BLaER1 (cell line): Measurements from ENCODE around the gene NFKBIB.

Experiments
- H3K27ac ChIP-seq: shearing (Covaris generic); formaldehyde crosslinking; 2 replicates; pipeline ENCODE4 v1.8.1; 2022
- H3K27me3 ChIP-seq: shearing (Covaris generic); formaldehyde crosslinking; 2 replicates; pipeline ENCODE4 v1.8.1; 2022
- H3K36me3 ChIP-seq: shearing (Covaris generic); formaldehyde crosslinking; 2 replicates; pipeline ENCODE4 v1.8.1; 2022
- H3K4me1 ChIP-seq: shearing (Covaris generic); formaldehyde crosslinking; 2 replicates; pipeline ENCODE4 v1.8.1; 2022
- H3K4me2 ChIP-seq: shearing (Covaris generic); formaldehyde crosslinking; 2 replicates; pipeline ENCODE4 v1.8.1; 2022
- H3K4me3 ChIP-seq: shearing (Covaris generic); formaldehyde crosslinking; 2 replicates; pipeline ENCODE4 v1.8.1; 2022
- H3K9ac ChIP-seq: shearing (Covaris generic); formaldehyde crosslinking; 2 replicates; pipeline ENCODE4 v1.8.1; 2022
- H3K9me3 ChIP-seq: shearing (Covaris generic); formaldehyde crosslinking; 2 replicates; pipeline ENCODE4 v1.8.1; 2022
- H4K20me1 ChIP-seq: shearing (Covaris generic); formaldehyde crosslinking; 2 replicates; pipeline ENCODE4 v1.8.1; 2022
- Cebpa-rat ChIP-seq: shearing (Covaris generic); IDR thresholded peaks from 2 replicates; pipeline ENCODE4 v1.8.1; 2022

The NFKBIB gene

DNA sequence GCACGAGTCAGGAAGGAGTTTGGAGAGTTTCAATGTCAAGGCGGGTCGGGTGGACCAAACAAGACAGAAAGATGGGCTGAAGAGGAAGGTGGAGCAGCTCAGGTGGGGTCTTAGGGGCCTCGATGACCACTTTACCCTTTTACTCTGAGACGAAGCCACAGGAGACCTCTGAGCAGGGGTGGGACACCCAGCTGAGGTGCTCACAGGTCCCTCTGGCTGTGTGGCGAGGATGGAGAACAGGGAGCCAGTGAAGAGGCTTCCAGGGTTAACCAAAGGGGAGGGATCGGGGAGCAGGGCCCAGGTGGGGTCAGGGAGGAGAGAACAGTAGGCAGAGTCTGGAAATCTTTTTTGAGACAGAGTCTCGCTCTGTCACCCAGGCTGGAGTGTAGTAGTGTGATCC is 14.2 kb downstream of the NFKBIB start:
- H3K9me3 ChIP-seq = no peaks in the 10 kb centered on the region
- peaks cover 11% of the 10 kb centered on the region; the same call in 1 of the 2 replicates for H3K4me1 ChIP-seq
- no peaks in the 10 kb centered on the region for H4K20me1 ChIP-seq
- H3K27me3 ChIP-seq = no peaks in the 10 kb centered on the region
- no peak overlapping the region for H3K4me2 ChIP-seq
- peaks cover 23% of the 10 kb centered on the region for H3K36me3 ChIP-seq
- H3K4me3 ChIP-seq = no peak overlapping the region
- H3K9ac ChIP-seq = no peak overlapping the region
- TF ChIP-seq Cebpa-rat = no peak
- H3K27ac ChIP-seq = no peak overlapping the region

DNA sequence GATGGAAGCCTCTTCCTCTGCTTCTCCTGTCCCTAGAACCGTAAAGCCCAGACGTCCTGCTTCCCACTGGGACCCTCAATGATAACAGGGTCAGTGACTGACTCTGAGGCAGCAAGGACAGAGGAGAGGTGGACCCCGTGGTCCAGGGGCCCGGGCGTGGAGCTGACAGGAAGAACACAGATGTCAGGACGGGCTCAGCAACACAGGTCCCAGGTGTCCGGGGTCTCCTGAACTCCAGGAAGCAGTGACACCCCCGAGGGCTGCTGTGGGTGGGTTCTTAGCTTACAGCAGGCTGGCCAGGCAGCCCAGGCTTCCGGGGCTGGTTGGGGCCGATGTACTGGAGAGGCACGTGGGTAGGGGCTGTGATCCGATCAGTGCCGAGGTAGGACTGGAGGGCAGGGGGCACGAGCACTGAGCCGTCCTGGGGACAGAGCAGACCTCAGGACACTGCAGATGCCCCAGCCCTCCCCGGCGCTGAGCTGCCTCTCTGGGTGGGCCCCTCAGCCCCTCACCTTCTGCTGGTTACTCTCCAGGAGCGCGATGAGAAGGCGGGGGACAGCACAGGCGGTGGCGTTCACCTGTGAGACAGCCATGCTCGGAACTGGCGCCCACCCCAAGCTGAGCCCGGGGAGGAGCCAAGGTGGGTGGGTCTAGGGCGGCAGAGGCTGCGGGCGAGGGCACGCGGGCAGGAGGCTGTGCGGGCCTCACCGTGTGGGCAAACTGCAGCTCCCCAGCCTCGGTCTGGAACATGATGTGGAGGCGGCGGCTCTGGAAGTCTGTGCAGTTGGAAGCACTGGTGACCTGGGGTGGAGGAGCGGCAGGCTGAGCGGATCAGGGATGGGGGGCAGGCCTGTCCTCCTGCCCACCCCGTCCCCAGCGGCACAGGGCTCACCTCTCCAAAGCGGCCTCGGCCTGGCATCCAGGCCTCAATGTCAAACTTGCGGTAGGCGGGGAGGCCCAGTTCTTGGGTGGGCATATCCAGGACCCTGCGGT is 15.9 kb downstream of the NFKBIB start:
- no peak overlapping the region for H3K9ac ChIP-seq
- no peak overlapping the region for H3K4me2 ChIP-seq
- no peaks in the 10 kb centered on the region for H3K27me3 ChIP-seq
- H3K9me3 ChIP-seq = no peaks in the 10 kb centered on the region
- H3K4me3 ChIP-seq = no peak overlapping the region
- no peak for TF ChIP-seq Cebpa-rat
- peaks cover 11% of the 10 kb centered on the region; the same call in 1 of the 2 replicates for H3K4me1 ChIP-seq
- no peaks in the 10 kb centered on the region for H4K20me1 ChIP-seq
- H3K27ac ChIP-seq = peak overlapping the region; percentile 9; the same call in 1 of the 2 replicates
- H3K36me3 ChIP-seq = peaks cover 20% of the 10 kb centered on the region; the same call in 1 of the 2 replicates

DNA sequence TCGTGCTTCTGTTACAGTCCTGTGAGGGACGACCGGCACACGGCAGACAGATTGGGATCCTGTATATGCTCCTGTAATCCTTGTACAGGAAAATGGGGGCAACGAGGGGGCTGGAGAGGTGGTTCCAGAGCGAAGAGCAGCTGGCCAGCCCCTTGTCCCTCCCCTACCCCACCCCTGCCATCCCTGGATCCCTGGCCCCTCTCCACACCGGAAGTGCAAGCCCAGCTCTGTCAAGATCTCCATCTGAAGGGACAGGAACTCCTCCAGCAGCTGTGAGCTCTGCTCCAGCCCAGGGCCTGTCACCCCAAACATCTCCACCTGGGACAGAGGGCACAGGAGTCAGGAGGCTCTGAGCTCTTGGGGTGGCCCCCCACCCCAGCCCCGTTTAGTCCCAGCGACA is 17.7 kb downstream of the NFKBIB start:
- Histone ChIP-seq H3K27me3 (no peaks in the 10 kb centered on the region), H3K27ac (no peak overlapping the region), H3K36me3 (peaks cover 34% of the 10 kb centered on the region), H3K4me1 (peaks cover 10% of the 10 kb centered on the region; the same call in 1 of the 2 replicates), H3K9ac (0 out of 2 replicates have a peak overlapping the region, but pooled peaks have one; percentile 2), H4K20me1 (no peaks in the 10 kb centered on the region), H3K4me2 (no peak overlapping the region), H3K9me3 (no peaks in the 10 kb centered on the region), H3K4me3 (no peak overlapping the region)
- no peak for TF ChIP-seq Cebpa-rat

DNA sequence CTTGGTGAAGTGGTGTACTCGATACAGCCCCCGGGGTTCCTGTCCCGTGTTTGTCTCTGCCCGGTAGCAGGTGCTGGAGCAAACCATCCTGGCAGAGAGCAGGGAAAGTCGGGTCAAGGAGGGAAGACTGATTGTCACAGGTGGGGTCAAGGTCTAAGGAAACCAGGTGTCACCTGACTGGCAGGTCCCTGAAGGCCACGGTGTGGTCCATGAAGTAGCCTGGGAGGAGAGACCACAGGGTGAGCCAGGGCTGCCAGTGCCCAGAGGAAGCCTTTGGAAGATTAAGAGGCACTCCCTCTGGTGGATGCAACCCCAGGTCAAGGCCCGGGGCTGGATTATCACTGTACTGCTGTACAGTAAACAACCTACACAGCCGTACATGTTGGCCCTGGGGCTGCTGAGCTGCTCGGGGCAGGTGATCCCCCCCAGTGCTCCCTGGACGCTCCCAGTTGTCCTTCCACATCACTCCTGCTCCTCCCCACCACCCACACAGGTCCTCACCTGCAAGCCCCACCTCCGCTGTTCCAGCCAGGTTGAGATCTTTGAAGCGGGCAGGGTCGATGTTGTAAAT is 18.2 kb downstream of the NFKBIB start:
- Histone ChIP-seq H3K9me3 (no peaks in the 10 kb centered on the region), H3K36me3 (peaks cover 37% of the 10 kb centered on the region), H3K4me3 (no peak overlapping the region), H3K9ac (0 out of 2 replicates have a peak overlapping the region, but pooled peaks have one; percentile 2), H3K4me1 (peaks cover 5% of the 10 kb centered on the region; the same call in 1 of the 2 replicates), H3K27ac (no peak overlapping the region), H3K27me3 (no peaks in the 10 kb centered on the region), H3K4me2 (no peak overlapping the region), H4K20me1 (no peaks in the 10 kb centered on the region)
- no peak for TF ChIP-seq Cebpa-rat

DNA sequence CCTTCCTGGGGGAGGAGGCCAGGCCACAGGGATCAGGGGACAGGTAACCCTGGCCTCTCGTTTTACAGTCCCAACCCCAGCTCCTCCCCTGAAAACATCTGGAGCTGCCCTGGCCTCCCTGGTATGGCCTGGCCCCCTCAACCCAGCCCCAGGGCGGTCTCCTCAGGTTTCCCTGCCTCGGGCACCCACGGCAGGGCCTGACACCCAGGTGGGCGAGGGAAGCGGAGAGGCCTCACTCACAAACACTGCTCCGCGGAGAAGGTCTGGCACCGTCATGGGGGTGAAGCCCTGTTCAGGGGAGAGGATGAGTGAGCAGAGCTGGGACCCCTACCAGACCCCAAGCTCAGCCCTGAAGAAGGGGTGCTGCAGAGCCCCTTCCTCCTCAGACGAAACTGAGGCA is 18.8 kb downstream of the NFKBIB start:
- Histone ChIP-seq H3K36me3 (peaks cover 39% of the 10 kb centered on the region), H3K27ac (no peak overlapping the region), H3K9me3 (no peaks in the 10 kb centered on the region), H4K20me1 (no peaks in the 10 kb centered on the region), H3K27me3 (no peaks in the 10 kb centered on the region), H3K4me3 (no peak overlapping the region), H3K4me2 (no peak overlapping the region), H3K4me1 (no peaks in the 10 kb centered on the region), H3K9ac (no peak overlapping the region)
- TF ChIP-seq Cebpa-rat = no peak

DNA sequence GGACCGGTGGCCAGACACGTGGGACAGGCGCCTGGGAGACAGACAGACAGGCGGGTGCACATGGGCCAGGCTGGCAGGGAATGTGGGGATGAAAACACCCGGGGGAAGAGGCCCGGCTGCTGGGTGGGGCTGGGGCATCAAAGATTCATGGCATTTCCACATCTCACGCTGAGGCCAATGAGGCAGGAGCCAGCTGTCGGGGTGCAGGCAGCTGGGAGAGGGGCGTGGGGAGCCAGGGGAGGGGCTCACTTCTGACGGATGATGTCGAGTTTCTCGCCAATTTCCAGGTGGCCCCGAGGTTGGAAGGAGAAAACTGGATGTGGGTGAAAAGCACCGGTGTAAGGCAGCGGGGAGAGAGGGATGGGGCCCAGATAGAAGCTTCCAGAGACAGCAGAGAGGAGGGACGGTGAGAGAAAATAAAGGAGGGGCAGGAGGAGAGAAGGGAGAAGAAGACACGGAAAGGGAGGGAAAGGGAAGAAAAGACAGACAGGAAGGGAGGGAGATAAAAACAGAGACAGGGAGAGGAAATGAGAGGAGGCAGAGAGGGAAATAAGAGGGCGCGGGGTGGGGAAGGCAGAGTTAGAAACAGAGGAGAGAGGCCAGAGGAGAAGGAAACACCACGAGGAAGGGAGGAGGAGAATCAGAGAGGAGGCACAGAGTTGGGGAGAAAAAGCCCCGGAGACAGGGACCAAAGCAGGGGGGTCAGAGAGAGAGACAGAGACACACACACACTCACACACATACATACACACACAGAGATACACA is 20.2 kb downstream of the NFKBIB start:
- TF ChIP-seq Cebpa-rat = no peak
- Histone ChIP-seq H3K4me2 (no peak overlapping the region), H3K36me3 (peaks cover 53% of the 10 kb centered on the region), H3K9ac (peak overlapping the region; percentile 53; the same call in 1 of the 2 replicates), H3K4me3 (no peak overlapping the region), H3K4me1 (no peaks in the 10 kb centered on the region), H3K27me3 (no peaks in the 10 kb centered on the region), H3K9me3 (no peaks in the 10 kb centered on the region), H3K27ac (peak overlapping the region; percentile 38; the same call in 1 of the 2 replicates), H4K20me1 (no peaks in the 10 kb centered on the region)

DNA sequence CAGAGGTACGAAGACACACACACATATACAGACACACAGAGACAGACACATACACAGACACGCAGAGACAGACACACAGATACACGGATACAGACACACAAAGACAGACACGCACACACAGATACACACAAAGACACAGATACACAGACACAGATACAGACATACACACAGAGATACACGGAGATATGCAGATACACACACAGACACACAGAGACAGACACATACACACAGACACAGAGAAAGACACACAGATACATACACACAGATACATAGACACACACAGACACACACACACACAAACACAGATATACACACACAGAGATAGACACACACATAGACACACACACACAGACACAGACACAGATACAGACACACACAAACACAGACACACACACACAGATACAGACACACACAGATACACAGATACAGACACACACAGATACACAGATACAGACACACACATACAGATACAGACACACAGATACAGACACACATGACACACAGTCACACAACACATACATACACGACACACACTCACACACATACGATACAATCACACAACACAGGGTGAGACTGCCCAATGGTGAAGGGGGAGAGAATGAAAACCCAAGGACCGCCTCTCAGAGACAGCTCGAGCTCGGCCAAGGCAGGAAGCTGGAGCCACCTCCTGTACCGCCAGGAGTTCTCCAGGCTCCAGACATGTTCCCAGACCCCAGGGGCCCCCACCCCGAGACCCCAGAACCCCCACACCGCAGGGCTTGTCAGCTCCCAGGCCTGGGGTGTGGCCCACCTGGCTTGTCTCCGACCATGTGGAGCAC is 21.0 kb downstream of the NFKBIB start:
- Histone ChIP-seq H3K36me3 (peaks cover 53% of the 10 kb centered on the region), H3K4me1 (no peaks in the 10 kb centered on the region), H3K4me2 (no peak overlapping the region), H3K27ac (peak overlapping the region; percentile 38; the same call in 1 of the 2 replicates), H3K9me3 (no peaks in the 10 kb centered on the region), H3K27me3 (no peaks in the 10 kb centered on the region), H3K9ac (peak overlapping the region; percentile 53; the same call in 1 of the 2 replicates), H3K4me3 (no peak overlapping the region), H4K20me1 (no peaks in the 10 kb centered on the region)
- no peak for TF ChIP-seq Cebpa-rat

DNA sequence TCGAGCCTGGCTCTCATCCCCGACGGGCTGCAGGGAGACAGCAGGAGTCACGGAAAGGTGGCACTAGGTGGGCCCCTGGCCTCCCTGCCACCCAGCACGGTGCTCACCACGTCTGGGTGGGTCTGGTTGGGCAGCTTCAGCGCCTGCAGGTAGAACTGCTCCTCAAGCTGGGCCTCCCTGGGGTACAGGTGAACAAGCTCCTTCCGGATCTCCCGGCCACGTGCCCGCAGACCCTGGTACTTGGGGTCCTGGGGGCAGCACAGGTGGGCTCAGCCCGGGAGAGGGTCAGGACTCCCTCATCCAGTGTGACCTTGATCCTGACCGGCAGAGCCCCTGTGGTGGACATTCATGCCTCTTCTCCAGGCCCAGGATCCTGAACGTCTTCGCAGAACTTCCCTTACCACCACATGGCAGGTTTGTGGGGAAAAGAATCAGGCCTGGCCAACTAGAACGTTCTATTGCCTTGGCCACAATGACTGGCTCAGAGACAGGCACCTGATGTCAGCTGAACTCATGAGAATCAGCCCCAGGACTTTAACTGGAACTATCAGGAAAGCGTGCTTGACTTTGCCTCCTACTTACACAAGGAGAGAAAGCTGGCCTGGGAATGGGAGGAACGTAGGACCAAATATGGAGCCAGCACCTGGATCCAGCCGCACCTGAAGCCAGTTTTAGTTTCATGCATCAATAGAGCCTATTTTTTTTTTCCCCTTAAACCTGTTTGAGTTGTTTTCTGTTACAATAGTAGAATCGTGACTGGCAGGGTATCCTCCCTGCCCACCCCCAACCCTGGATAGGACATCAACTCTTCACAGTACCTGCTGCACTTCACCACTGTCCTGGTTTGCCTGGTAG is 21.9 kb downstream of the NFKBIB start:
- H3K27ac ChIP-seq = no peak overlapping the region

More for the DNA sequence above, 21.9 kb downstream of the NFKBIB start:
- Histone ChIP-seq H3K4me1 (no peaks in the 10 kb centered on the region), H3K36me3 (peaks cover 56% of the 10 kb centered on the region), H3K4me3 (no peak overlapping the region), H3K9me3 (no peaks in the 10 kb centered on the region), H4K20me1 (no peaks in the 10 kb centered on the region), H3K9ac (no peak overlapping the region), H3K27me3 (no peaks in the 10 kb centered on the region), H3K4me2 (no peak overlapping the region)
- no peak for TF ChIP-seq Cebpa-rat
